Spleen (tissue), 11 donors: ENCODE measurements around the gene GGCX. TPM values are rescaled to one million over a fixed set of nuclear protein-coding genes. Genes with fewer than 3 reads are reported as not detected.

Experiments used
- DNase-seq: peaks from one replicate; pipeline ENCODE4 v3.0.0-alpha.2; 2020
- H3K27ac ChIP-seq, 8 donors: fragments of 200-600 bp; sonication (generic) in 7 of 8; 1 replicate in 4 of 8; 2 replicates in 4 of 8; pipeline versions ENCODE4 v1.5.0 to v1.8.0; 2016 to 2021; ENCODE audit warnings: inconsistent platforms in 4 of 8, mild to moderate bottlenecking in 4 of 8, moderate library complexity in 1 of 8
- H3K27me3 ChIP-seq, 7 donors: fragments of 200-600 bp; sonication (generic) in 6 of 7; replicated peaks in 1 of 7; 1 replicate in 4 of 7; 2 replicates in 3 of 7; pipeline versions ENCODE4 v1.5.0 to v1.8.0; 2016 to 2021; ENCODE audit warnings: inconsistent platforms in 3 of 7, mild to moderate bottlenecking in 1 of 7
- H3K36me3 ChIP-seq, 6 donors: fragments of 200-600 bp; sonication (generic) in 5 of 6; 1 replicate in 4 of 6; 2 replicates in 2 of 6; pipeline versions ENCODE4 v1.5.0 to v1.8.0; 2016 to 2021; ENCODE audit warnings: inconsistent platforms in 2 of 6
- H3K4me1 ChIP-seq, 6 donors: fragments of 200-600 bp; sonication (generic) in 5 of 6; 1 replicate in 3 of 6; 2 replicates in 3 of 6; pipeline versions ENCODE4 v1.5.0 to v1.8.0; 2016 to 2021; ENCODE audit warnings: inconsistent platforms in 3 of 6
- H3K4me3 ChIP-seq, 8 donors: fragments of 200-600 bp; sonication (generic) in 7 of 8; 1 replicate in 4 of 8; 2 replicates in 4 of 8; pipeline versions ENCODE4 v1.5.0 to v1.8.0; 2016 to 2021; ENCODE audit warnings: inconsistent platforms in 4 of 8, mild to moderate bottlenecking in 4 of 8, moderate library complexity in 2 of 8
- H3K9me3 ChIP-seq, 8 donors: fragments of 200-600 bp; sonication (generic) in 7 of 8; 1 replicate in 4 of 8; 2 replicates in 4 of 8; pipeline versions ENCODE4 v1.5.0 to v1.8.0; 2016 to 2021; ENCODE audit warnings: inconsistent platforms in 4 of 8
- POLR2A ChIP-seq, 3 donors: fragments of 450-650 bp; IDR thresholded peaks; one replicate each; pipeline ENCODE4 v1.5.1; 2017; ENCODE audit warnings: antibody characterized with exemption in 3 of 3, mild to moderate bottlenecking in 1 of 3
- POLR2AphosphoS5 ChIP-seq, 3 donors: sonication (generic); formaldehyde crosslinking; IDR thresholded peaks; one replicate each; pipeline ENCODE4 v1.5.1; 2017; ENCODE audit warnings: antibody characterized with exemption in 3 of 3
- WGBS, 5 donors: extraction: QIAGEN DNeasy Blood & Tissue Kit in 3 of 5; methylation state at CpG; one replicate each; pipeline versions ENCODE4 v1.1.5 to v1.1.7; 2013 to 2018; 5-methylcytosine and 5-hydroxymethylcytosine counted together
- intact Hi-C: fragments of 100-400 bp; cut with DNase I; formaldehyde crosslinking; loops from one replicate; pipeline ENCODE4 v1.15.0; 2023; ENCODE audit warnings: low total_unique reads
- polyA plus RNA-seq, 3 donors: library from polyadenylated mRNA; stranded (reverse); fragments of 200-250 nt; gene quantifications; one replicate each; pipeline ENCODE4 v1.2.1, GENCODE V29; 2013
- total RNA-seq, 7 donors: library from RNA; depleted of rRNA in 3 of 7; stranded (reverse); fragments of >200 nt in 3 of 7; fragmentation: NEBNext Ultra II Directional in 4 of 7; extraction: Animal tissue kit (Norgen Biotek cat#: 25700) in 4 of 7; gene quantifications; one replicate each; pipeline versions ENCODE4 v1.1.0 to v1.2.1, GENCODE V29; 2016 to 2021
- TF ChIP-seq, protein P1 (sequence below), 11 experiments: fragments of 200-600 bp in 7 of 11; fragments of 450-650 bp in 4 of 11; sonication (generic) in 4 of 11; IDR thresholded peaks in 8 of 11; conservative IDR thresholded peaks in 3 of 11; 1 replicate in 7 of 11; 2 replicates in 4 of 11; pipeline versions ENCODE4 v1.4.0 to v1.8.0; 2016 to 2021; ENCODE audit warnings: antibody characterized with exemption in 11 of 11, inconsistent platforms in 4 of 11, mild to moderate bottlenecking in 1 of 11
- donor health status: healthy with polysubstance abuse.
- donor health status: DM: no; HTN: no; CAD: no; lungs with moderate emphysema.
- donor health status: DM: no; HTN: no; CAD: no.
- donor health status: Bipolar disorder and iron deficiency.
- donor health status: healthy.
- donor health status: DM: no; HTN: no; CAD: no.
- donor health status: DM: yes; HTN: yes; CAD: no.

Gene GGCX
- total and polyA plus RNA-seq, 10 donors, result 11.0 to 42.1 (median 29.5) TPM

DNA sequence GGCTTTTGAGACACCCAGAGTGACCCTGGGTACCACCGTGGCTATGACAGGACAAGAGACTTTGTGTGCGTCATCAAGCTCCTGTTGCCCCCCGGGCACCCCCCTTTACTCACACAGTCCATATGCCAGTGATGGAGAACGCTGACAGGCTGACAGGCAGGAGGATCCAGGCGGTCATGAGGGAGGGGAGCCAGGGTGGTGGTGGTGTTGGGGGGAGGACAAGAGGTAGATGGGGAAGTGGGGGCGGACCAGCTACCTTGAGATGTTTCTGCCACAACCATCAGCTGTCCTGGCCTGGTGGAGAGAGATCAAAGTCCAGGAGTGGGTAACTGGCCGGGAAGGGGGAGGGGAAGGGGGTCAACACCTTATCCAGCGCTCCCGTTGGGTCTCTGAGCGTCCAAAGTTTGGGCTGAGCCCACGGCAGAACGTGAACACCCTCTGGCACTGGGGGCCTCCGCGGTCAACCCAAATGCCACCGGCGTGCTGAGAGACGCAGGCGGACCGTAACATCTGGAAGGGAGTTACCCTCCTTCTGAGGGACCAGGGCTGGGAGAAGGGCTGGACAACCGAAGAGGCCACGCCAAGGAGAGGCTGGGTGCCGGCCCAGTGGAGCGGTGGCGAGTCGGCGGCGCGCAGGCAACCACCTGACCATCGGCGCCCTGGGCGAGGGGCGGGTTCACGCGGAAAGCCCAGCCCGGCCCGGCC lies 40.6 kb upstream of the GGCX start:
- DNase-seq, result peak; percentile 82
- TF ChIP-seq POLR2A (IDR thresholded peaks at IDR 0.05), result no peak
- TF ChIP-seq POLR2AphosphoS5 (IDR thresholded peaks at IDR 0.05), result no peak
- TF ChIP-seq, protein P1, sequence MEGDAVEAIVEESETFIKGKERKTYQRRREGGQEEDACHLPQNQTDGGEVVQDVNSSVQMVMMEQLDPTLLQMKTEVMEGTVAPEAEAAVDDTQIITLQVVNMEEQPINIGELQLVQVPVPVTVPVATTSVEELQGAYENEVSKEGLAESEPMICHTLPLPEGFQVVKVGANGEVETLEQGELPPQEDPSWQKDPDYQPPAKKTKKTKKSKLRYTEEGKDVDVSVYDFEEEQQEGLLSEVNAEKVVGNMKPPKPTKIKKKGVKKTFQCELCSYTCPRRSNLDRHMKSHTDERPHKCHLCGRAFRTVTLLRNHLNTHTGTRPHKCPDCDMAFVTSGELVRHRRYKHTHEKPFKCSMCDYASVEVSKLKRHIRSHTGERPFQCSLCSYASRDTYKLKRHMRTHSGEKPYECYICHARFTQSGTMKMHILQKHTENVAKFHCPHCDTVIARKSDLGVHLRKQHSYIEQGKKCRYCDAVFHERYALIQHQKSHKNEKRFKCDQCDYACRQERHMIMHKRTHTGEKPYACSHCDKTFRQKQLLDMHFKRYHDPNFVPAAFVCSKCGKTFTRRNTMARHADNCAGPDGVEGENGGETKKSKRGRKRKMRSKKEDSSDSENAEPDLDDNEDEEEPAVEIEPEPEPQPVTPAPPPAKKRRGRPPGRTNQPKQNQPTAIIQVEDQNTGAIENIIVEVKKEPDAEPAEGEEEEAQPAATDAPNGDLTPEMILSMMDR (IDR thresholded peaks at IDR 0.05 in 8 of 11, conservative IDR thresholded peaks at IDR 0.05 in 3 of 11), result no peak
- Histone ChIP-seq H3K36me3 (peaks cover 0 to 55% (median 20%) of the 10 kb centered on the region in 6 donors), H3K27ac (peak overlapping the region; percentile 76 to 92 (median 88)), H3K4me1 (peaks cover 28 to 93% (median 59%) of the 10 kb centered on the region in 6 donors), H3K9me3 (no peaks in the 10 kb centered on the region), H3K4me3 (peak overlapping the region; percentile 70 to 94 (median 86)), H3K27me3 (no peaks in the 10 kb centered on the region)
- WGBS, 5 donors, result 8 to 14% (median 8%) methylated on average over 14 to 36 of the region's 36 CpGs
- intact Hi-C loops, result no loop called here

DNA sequence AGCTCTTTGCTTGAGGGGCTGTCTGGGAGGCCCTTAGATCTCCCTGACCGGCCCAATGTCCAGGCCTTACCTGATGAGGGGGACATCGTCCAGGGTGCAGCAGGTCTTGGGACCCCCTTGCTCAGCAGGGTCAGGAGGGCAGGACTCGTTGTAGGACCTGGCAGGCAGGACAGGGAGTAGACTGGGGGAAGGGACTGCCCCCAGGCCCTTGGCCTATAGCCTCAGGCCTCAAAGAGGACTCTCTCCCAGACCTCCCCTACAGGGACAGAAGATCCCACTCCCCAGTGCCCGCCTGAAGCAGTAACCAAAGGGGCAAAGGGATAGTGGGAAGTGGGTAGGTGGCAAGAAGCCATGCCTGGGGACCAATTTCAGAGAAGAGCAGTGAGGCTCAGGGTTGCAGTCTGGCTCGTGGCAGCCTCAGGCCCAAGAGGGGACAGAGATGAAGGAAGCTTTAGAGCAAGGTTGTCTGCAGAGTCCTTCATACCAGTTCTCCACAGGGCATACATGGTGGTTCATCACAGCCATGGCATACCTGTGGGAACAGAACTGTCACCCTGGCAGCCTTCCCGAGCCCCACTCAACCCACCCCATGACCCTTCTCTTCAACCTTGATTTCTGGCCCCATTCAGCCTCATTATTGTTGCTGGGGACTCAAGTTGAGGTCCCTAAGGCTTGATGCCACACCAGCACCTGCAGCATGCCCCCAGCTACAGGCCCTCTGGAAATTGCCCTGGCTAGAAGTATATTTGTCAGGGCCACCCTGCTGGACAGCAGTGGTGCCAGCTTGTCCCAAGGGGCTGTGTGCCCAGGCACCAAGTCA lies 39.9 kb upstream of the GGCX start:
- H3K36me3 ChIP-seq, result peaks cover 0 to 54% (median 23%) of the 10 kb centered on the region in 6 donors
- intact Hi-C loops, result no loop called here

DNA sequence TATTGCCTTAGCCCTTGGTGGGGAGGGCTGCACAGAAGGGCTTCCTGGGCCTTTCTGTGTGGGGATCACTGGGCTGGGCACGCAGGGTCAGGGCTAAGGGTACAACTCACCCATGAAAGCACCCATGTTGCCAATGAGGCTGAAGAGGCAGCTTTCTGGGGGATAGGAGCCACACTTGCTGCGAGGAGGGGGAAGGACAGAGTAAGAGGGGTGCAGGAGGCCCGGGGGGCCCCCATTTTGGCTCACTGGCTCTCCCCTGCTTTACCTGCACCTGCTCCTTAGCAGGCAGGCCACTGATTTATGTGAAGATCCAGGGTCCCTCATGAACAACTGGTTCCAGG lies 38.9 kb upstream of the GGCX start:
- H3K36me3 ChIP-seq, result peaks cover 0 to 45% (median 23%) of the 10 kb centered on the region in 6 donors
- no peaks in the 10 kb centered on the region for H3K27me3 ChIP-seq
- H3K4me1 ChIP-seq, result peaks cover 30 to 88% (median 58%) of the 10 kb centered on the region in 6 donors
- intact Hi-C loops, result no loop called here
- DNase-seq, result peak; percentile 59
- H3K27ac ChIP-seq, result peak overlapping the region in 1 of 8 donors; percentile 92
- 82 to 94% (median 87%) methylated on average over 3 of the region's 3 CpGs for WGBS, 5 donors
- TF ChIP-seq, protein P1 (IDR thresholded peaks at IDR 0.05 in 8 of 11, conservative IDR thresholded peaks at IDR 0.05 in 3 of 11), result no peak
- no peak for TF ChIP-seq POLR2A (IDR thresholded peaks at IDR 0.05)
- no peak for TF ChIP-seq POLR2AphosphoS5 (IDR thresholded peaks at IDR 0.05)
- no peaks in the 10 kb centered on the region for H3K9me3 ChIP-seq
- no peak overlapping the region for H3K4me3 ChIP-seq

More for the DNA sequence above, 39.9 kb upstream of the GGCX start:
- DNase-seq, result peak; percentile 74
- peak overlapping the region in 5 of 8 donors; percentile 76 to 92 (median 89) for H3K27ac ChIP-seq
- TF ChIP-seq POLR2A (IDR thresholded peaks at IDR 0.05) (no peak), POLR2AphosphoS5 (IDR thresholded peaks at IDR 0.05) (peak in 2 of 3 donors; percentile 3 to 26)
- H3K9me3 ChIP-seq, result no peaks in the 10 kb centered on the region
- peaks cover 35 to 93% (median 63%) of the 10 kb centered on the region in 6 donors for H3K4me1 ChIP-seq
- peak overlapping the region in 5 of 8 donors; percentile 74 to 93 (median 86) for H3K4me3 ChIP-seq
- WGBS, 5 donors, result 78 to 95% (median 86%) methylated on average over 6 of the region's 6 CpGs
- H3K27me3 ChIP-seq, result no peaks in the 10 kb centered on the region

DNA sequence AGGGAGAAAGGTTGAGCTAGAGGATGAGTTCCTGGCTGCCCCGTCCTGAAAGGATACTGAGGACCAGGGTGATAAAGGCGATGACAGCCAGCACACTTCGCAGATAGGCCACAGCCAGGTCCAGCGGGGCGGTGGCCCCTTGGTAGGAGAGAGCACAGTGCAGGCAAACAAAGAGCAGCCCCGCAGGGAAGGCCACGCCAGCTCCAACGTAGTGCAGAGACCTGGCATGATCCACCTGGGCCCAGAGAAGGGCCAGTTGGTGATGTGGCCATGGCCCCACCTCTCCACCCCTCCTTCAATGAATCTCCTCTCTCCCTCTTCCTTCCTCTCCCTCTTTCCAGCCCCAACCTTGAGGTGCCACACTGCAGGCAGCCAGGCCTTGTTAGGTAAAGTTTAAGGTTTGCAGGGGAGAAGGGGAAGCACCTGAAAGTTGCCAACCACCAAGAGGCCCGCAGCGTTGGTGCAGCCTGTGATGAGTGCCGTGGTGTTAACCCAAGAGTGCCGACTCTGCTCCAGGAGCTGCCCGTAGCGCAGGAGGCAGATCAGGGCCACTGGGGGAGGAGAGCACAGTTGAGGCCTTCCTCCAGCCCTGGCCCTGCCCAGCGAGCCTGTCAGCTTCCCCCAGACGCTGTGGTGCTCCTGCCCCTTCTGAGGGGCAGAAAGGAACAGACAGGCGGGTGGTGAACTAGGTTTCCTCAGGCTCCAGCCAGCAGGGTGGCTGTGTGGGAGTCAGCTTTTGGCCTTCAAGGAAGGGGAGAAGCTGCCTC lies 38.4 kb upstream of the GGCX start:
- Histone ChIP-seq H3K4me1 (peaks cover 30 to 88% (median 56%) of the 10 kb centered on the region in 6 donors), H3K9me3 (no peaks in the 10 kb centered on the region), H3K4me3 (no peak overlapping the region), H3K27ac (peak overlapping the region in 1 of 8 donors; percentile 92), H3K27me3 (no peaks in the 10 kb centered on the region), H3K36me3 (peaks cover 0 to 45% (median 23%) of the 10 kb centered on the region in 6 donors)
- WGBS, 5 donors, result 73 to 83% (median 77%) methylated on average over 15 to 17 of the region's 17 CpGs
- intact Hi-C loops, result no loop called here
- TF ChIP-seq, protein P1 (IDR thresholded peaks at IDR 0.05 in 8 of 11, conservative IDR thresholded peaks at IDR 0.05 in 3 of 11), result no peak
- peak in 2 of 3 donors; percentile 6 to 62 for TF ChIP-seq POLR2AphosphoS5 (IDR thresholded peaks at IDR 0.05)
- peak; percentile 74 for DNase-seq
